ENCODE data around the gene CENPX.
"Not testable (repeated sequence)": the region's sequence is repeated elsewhere in the genome, so short reads cannot be mapped to it uniquely, and the experiment has no call there.

CENPX gene

GRCh38 chr17:82043507-82043906 is 20.8 kb upstream of the CENPX start:
- Histone ChIP-seq H3K27me3 (ENCODE audit: insufficient read depth, low read depth, severe bottlenecking) (no peaks in the 10 kb centered on the region), H3K4me3 (ENCODE audit: low read depth, low read length) (no peak overlapping the region), H3K27ac (peak overlapping the region; percentile 5; the same call in 1 of the 2 replicates), H3K36me3 (peaks cover 18% of the 10 kb centered on the region), H3K9me3 (ENCODE audit: severe bottlenecking) (no peaks in the 10 kb centered on the region)
- DNase-seq, result peak; percentile 69
- no peak for TF ChIP-seq CTCF (IDR thresholded peaks at IDR 0.05; ENCODE audit: low read depth, low read length)

DNA sequence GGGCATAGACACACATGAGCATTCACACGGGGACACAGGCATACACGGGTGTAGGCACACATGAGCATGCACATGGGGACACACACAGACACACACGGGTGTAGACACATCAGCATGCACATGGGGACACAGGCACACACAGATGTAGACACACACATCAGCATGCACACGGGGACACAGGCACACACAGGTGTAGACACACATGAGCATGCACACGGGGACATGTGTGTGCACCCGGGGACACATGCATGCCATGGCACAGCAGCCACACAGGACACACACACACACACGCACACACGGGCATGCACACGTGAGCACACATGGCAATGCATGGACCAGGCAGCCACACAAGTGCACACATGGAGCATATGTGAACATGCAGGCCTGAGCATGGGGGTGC is 20.0 kb upstream of the CENPX start:
- no peaks in the 10 kb centered on the region for H3K27me3 ChIP-seq (ENCODE audit: insufficient read depth, low read depth, severe bottlenecking)
- peaks cover 10% of the 10 kb centered on the region for H3K36me3 ChIP-seq
- TF ChIP-seq CTCF (IDR thresholded peaks at IDR 0.05; ENCODE audit: low read depth, low read length), result no peak
- H3K9me3 ChIP-seq (ENCODE audit: severe bottlenecking), result no peaks in the 10 kb centered on the region
- no peak for DNase-seq
- no peak overlapping the region for H3K4me3 ChIP-seq (ENCODE audit: low read depth, low read length)
- no peak overlapping the region for H3K27ac ChIP-seq

DNA sequence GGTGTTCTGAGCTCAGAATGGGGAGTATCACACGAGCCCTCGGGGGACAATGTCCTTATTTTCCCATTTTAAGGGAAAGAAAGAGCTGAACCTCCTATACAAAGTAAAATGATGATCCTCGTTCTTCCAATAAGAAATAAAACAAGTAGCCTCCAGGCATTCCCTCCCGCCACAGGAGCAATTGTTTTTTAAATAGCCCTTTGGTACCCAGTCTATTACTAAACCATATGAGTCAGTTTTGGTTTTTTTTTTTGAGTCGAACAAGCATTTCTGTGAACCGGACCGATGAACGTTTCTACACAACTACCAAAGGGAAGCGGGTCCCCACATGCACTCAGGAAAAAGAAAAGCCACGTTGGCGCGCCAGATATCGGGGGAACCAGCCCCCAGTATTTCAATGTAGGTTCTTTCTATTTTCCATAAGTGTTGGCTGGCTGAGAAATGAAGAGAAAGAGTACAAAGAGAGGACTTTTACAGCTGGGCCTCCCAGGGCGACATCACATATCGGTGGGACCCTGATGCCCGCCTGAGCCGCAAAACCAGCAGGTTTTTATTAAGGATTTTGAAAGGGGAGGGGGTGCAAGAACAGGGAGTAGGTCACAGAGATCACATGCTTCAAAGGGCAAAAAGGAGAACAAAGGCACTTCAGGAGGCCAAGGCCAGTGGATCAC is 18.6 kb upstream of the CENPX start:
- Histone ChIP-seq H3K4me3 (ENCODE audit: low read depth, low read length) (no peak overlapping the region), H3K36me3 (peaks cover 7% of the 10 kb centered on the region), H3K27ac (no peak overlapping the region), H3K9me3 (ENCODE audit: severe bottlenecking) (no peaks in the 10 kb centered on the region), H3K27me3 (ENCODE audit: insufficient read depth, low read depth, severe bottlenecking) (no peaks in the 10 kb centered on the region)
- TF ChIP-seq CTCF (IDR thresholded peaks at IDR 0.05; ENCODE audit: low read depth, low read length), result no peak
- no peak for DNase-seq

DNA sequence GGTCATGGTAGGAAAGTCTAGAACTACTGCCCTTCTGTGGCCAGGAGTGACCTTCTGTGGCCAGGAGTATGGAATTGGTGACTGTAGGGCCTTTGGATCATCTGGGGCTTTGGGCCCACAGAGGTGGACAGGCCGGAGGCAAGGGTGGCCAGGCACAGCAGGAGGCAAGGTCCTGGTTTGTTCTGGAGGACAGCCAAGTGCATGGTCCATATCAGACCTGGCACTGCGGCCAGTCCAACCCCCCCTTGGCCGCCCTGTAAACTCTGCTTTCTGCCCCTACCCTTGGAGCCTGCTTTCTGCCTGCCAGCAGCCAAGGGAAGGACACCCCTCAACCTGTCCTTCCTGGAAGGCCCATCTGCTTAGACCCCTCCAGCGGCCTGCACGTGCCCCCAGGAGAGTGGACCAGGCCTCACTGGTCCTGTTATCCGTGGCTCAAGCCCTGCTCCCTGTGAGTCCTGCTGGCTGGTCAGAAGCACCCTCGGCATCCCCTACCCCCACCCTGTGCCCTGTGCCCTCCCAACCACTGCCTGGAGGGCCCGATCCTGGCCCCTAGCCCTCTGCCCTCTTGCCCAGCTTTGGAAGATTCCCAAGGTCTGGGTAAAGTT is 17.1 kb upstream of the CENPX start:
- DNase-seq, result no peak
- TF ChIP-seq CTCF (IDR thresholded peaks at IDR 0.05; ENCODE audit: low read depth, low read length), result no peak
- H3K4me3 ChIP-seq (ENCODE audit: low read depth, low read length), result no peak overlapping the region
- H3K27me3 ChIP-seq (ENCODE audit: insufficient read depth, low read depth, severe bottlenecking), result no peaks in the 10 kb centered on the region
- peaks cover 21% of the 10 kb centered on the region for H3K36me3 ChIP-seq
- H3K9me3 ChIP-seq (ENCODE audit: severe bottlenecking), result no peaks in the 10 kb centered on the region
- no peak overlapping the region for H3K27ac ChIP-seq

- peaks cover 25% of the 10 kb centered on the region for H3K36me3 ChIP-seq
- not testable (repeated sequence) for DNase-seq; H3K27ac ChIP-seq; H3K4me3 ChIP-seq (ENCODE audit: low read depth, low read length); H3K27me3 ChIP-seq (ENCODE audit: insufficient read depth, low read depth, severe bottlenecking); H3K9me3 ChIP-seq (ENCODE audit: severe bottlenecking)
These were observed 16.2 kb upstream of the CENPX start for GRCh38 chr17:82038796-82039409.

DNA sequence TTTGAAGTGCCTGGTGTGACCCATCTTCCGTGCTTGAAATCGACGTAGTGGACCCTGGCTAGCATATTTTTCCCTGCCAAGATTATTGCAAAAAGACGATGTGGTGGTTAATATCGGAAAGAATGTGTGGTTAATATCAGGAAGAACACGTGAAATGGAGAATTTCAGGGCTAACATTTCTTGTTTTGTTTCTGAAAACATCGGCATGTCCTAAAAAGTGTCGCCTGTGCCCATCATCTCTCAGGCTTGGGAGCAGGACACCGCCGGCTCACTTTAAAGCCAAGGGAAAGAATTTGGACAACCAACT is 15.2 kb upstream of the CENPX start:
- peak overlapping the region; percentile 92 for H3K4me3 ChIP-seq (ENCODE audit: low read depth, low read length)
- H3K27ac ChIP-seq, result peak overlapping the region; percentile 88
- DNase-seq, result no peak
- H3K27me3 ChIP-seq (ENCODE audit: insufficient read depth, low read depth, severe bottlenecking), result no peaks in the 10 kb centered on the region
- H3K9me3 ChIP-seq (ENCODE audit: severe bottlenecking), result no peaks in the 10 kb centered on the region
- TF ChIP-seq CTCF (IDR thresholded peaks at IDR 0.05; ENCODE audit: low read depth, low read length), result no peak
- peaks cover 33% of the 10 kb centered on the region for H3K36me3 ChIP-seq

Measured in WERI-Rb-1 (cell line).